ENCODE measurements around the gene PDE3B. TPM values are rescaled to one million over a fixed set of nuclear protein-coding genes. Genes with fewer than 3 reads are reported as not detected.

PDE3B gene
- total and polyA plus RNA-seq, 12 donors: 0.42 to 4.2 (median 1.9) TPM

- no peaks in the 10 kb centered on the region for H3K9me3 ChIP-seq (replicated peaks in 1 of 3)
- WGBS, 4 donors: 47 to 71% (median 53%) methylated on average over 1 of the region's 1 CpG
- intact Hi-C loops (cut with DNase I): no loop called here
- H3K4me3 ChIP-seq: no peak overlapping the region
- H3K27me3 ChIP-seq: no peaks in the 10 kb centered on the region
- H3K36me3 ChIP-seq (replicated peaks in 1 of 2): no peaks in the 10 kb centered on the region
- no peaks in the 10 kb centered on the region for H3K4me1 ChIP-seq (replicated peaks in 1 of 2)
- TF ChIP-seq POLR2A (IDR thresholded peaks at IDR 0.05): no peak
- TF ChIP-seq, protein P1, sequence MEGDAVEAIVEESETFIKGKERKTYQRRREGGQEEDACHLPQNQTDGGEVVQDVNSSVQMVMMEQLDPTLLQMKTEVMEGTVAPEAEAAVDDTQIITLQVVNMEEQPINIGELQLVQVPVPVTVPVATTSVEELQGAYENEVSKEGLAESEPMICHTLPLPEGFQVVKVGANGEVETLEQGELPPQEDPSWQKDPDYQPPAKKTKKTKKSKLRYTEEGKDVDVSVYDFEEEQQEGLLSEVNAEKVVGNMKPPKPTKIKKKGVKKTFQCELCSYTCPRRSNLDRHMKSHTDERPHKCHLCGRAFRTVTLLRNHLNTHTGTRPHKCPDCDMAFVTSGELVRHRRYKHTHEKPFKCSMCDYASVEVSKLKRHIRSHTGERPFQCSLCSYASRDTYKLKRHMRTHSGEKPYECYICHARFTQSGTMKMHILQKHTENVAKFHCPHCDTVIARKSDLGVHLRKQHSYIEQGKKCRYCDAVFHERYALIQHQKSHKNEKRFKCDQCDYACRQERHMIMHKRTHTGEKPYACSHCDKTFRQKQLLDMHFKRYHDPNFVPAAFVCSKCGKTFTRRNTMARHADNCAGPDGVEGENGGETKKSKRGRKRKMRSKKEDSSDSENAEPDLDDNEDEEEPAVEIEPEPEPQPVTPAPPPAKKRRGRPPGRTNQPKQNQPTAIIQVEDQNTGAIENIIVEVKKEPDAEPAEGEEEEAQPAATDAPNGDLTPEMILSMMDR (IDR thresholded peaks at IDR 0.05): no peak
- H3K27ac ChIP-seq: peak overlapping the region in 1 of 5 donors; percentile 8
- no peak for DNase-seq
Observed at GRCh38 chr11:14636119-14636518, 7.5 kb upstream of the PDE3B start.

DNA sequence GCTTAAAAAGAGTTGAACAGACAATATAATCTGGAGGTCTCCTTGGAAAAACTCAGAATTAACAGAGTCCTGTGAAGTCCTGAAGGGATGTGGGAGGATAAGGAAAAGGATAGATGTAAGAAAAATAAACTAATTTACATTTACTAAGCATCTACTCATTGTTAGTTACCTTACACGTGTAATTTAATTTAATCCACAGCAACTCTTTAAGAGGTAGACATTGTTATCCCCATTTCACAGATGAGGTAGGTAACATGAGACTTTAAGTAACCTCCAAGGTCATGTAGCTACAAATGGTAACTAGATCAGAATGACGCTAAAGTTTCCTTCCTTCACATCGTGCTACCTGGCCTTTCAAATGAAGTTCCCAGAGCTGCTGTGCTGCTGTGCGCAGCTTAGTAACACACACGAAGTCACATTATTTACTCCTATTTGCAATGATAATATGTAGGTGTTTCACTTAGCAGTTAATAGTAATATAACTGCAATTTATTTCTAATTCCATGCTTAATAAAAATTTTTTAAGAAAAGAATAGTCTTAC is 5.7 kb upstream of the PDE3B start:
- H3K9me3 ChIP-seq (replicated peaks in 1 of 3): no peaks in the 10 kb centered on the region
- H3K4me1 ChIP-seq (replicated peaks in 1 of 2): no peaks in the 10 kb centered on the region
- TF ChIP-seq, protein P1 (IDR thresholded peaks at IDR 0.05): no peak
- no peak for TF ChIP-seq POLR2A (IDR thresholded peaks at IDR 0.05)

GRCh38 chr11:14638561-14638960 is 5.0 kb upstream of the PDE3B start:
- intact Hi-C loops (cut with DNase I): no loop called here
- H3K27ac ChIP-seq: no peak overlapping the region

More for the DNA sequence above, 5.7 kb upstream of the PDE3B start:
- H3K27ac ChIP-seq: no peak overlapping the region
- no peak overlapping the region for H3K4me3 ChIP-seq
- WGBS, 4 donors: 79 to 84% (median 82%) methylated on average over 5 of the region's 5 CpGs
- intact Hi-C loops (cut with DNase I): no loop called here
- H3K36me3 ChIP-seq (replicated peaks in 1 of 2): no peaks in the 10 kb centered on the region
- DNase-seq: no peak
- H3K27me3 ChIP-seq: no peaks in the 10 kb centered on the region

GRCh38 chr11:14641801-14642200 is 1.8 kb upstream of the PDE3B start:
- intact Hi-C loops (cut with DNase I): no loop called here
- Histone ChIP-seq H3K27ac (no peak overlapping the region), H3K27me3 (peaks cover 12% of the 10 kb centered on the region), H3K4me3 (no peak overlapping the region), H3K9me3 (replicated peaks in 1 of 3) (no peaks in the 10 kb centered on the region), H3K36me3 (replicated peaks in 1 of 2) (no peaks in the 10 kb centered on the region), H3K4me1 (replicated peaks in 1 of 2) (peaks cover 6 to 10% of the 10 kb centered on the region in 2 donors)
- TF ChIP-seq, protein P1 (IDR thresholded peaks at IDR 0.05): no peak
- TF ChIP-seq POLR2A (IDR thresholded peaks at IDR 0.05): no peak
- DNase-seq: no peak
- WGBS, 4 donors: 91 to 95% (median 94%) methylated on average over 4 of the region's 4 CpGs

More at GRCh38 chr11:14638561-14638960, 5.0 kb upstream of the PDE3B start:
- H3K4me3 ChIP-seq: no peak overlapping the region
- H3K27me3 ChIP-seq: no peaks in the 10 kb centered on the region
- no peaks in the 10 kb centered on the region for H3K36me3 ChIP-seq (replicated peaks in 1 of 2)
- DNase-seq: no peak
- H3K9me3 ChIP-seq (replicated peaks in 1 of 3): no peaks in the 10 kb centered on the region
- H3K4me1 ChIP-seq (replicated peaks in 1 of 2): no peaks in the 10 kb centered on the region
- TF ChIP-seq, protein P1 (IDR thresholded peaks at IDR 0.05): no peak
- TF ChIP-seq POLR2A (IDR thresholded peaks at IDR 0.05): no peak
- WGBS, 4 donors: 48 to 76% (median 66%) methylated on average over 3 to 4 of the region's 4 CpGs

Measured in adrenal gland (tissue), 12 donors.